Endothelial cell (in vitro differentiated cells): ENCODE data around the gene USP49. TPM values are rescaled to one million over a fixed set of nuclear protein-coding genes. Genes with fewer than 3 reads are reported as not detected.
"Not testable (repeated sequence)": the region's sequence is repeated elsewhere in the genome, so short reads cannot be mapped to it uniquely, and the experiment has no call there.

Source experiments
- DNase-seq: peaks from one replicate; pipeline ENCODE4 v3.0.0; 2021; ENCODE audit warnings: low spot score
- H3K27ac Mint-ChIP-seq: one replicate; pipeline ENCODE4 v1.8.0; 2021; ENCODE audit warnings: mixed read lengths, inconsistent platforms; ENCODE audit not compliant: unreplicated experiment
- H3K27me3 Mint-ChIP-seq: one replicate; pipeline ENCODE4 v1.8.0; 2021; ENCODE audit warnings: mild to moderate bottlenecking, moderate library complexity, mixed read lengths, inconsistent platforms; ENCODE audit not compliant: unreplicated experiment
- H3K36me3 Mint-ChIP-seq: one replicate; pipeline ENCODE4 v1.8.0; 2021; ENCODE audit warnings: mild to moderate bottlenecking, low read depth, mixed read lengths, inconsistent platforms; ENCODE audit not compliant: unreplicated experiment
- H3K4me1 Mint-ChIP-seq: one replicate; pipeline ENCODE4 v1.8.0; 2021; ENCODE audit warnings: mild to moderate bottlenecking, mixed read lengths, inconsistent platforms; ENCODE audit not compliant: unreplicated experiment
- H3K4me3 Mint-ChIP-seq: one replicate; pipeline ENCODE4 v1.8.0; 2021; ENCODE audit warnings: mild to moderate bottlenecking, mixed read lengths, inconsistent platforms; ENCODE audit not compliant: unreplicated experiment
- H3K9me3 Mint-ChIP-seq: one replicate; pipeline ENCODE4 v1.8.0; 2021; ENCODE audit warnings: mixed read lengths, inconsistent platforms; ENCODE audit not compliant: unreplicated experiment
- CTCF ChIP-seq: fragments of 200-600 bp; sonication (generic); IDR thresholded peaks from one replicate; pipeline ENCODE4 v1.5.0; 2021; ENCODE audit warnings: antibody characterized with exemption; ENCODE audit not compliant: unreplicated experiment
- long read RNA-seq: library from polyadenylated mRNA; unstranded; transcript quantifications from one replicate; pipeline ENCODE4 v2.0.0, GENCODE V29; 2020; ENCODE audit not compliant: unreplicated experiment
- total RNA-seq: library from RNA; stranded (reverse); fragmentation: NEBNext Ultra II Directional; extraction: Animal tissue kit (Norgen Biotek cat#: 25700); gene quantifications from one replicate; pipeline ENCODE4 v1.2.1, GENCODE V29; 2021; ENCODE audit not compliant: unreplicated experiment

USP49 gene
- 7.1 TPM for total RNA-seq
- long read RNA-seq: 0 reads

- Mint-ChIP-seq H3K36me3 (no peaks in the 10 kb centered on the region), H3K4me3 (peak within 1 kb of the TSS; percentile 95)
Measured at GRCh38 chr6:41895300-41896233, at the start of gene USP49. TSS of gene USP49 (minus strand) at chr6:41895375. CDS start at chr6:41806983, 88,392 bp downstream.

GRCh38 chr6:41943456-41943855, 48.3 kb upstream of the USP49 start:
- Mint-ChIP-seq H3K9me3 (no peaks in the 10 kb centered on the region), H3K4me1 (peaks cover 29% of the 10 kb centered on the region)

More at GRCh38 chr6:41895300-41896233, at the start of gene USP49:
- peak; percentile 94 for DNase-seq
- H3K27me3 Mint-ChIP-seq: no peaks in the 10 kb centered on the region
- peak within 1 kb of the TSS; percentile 95 for H3K27ac Mint-ChIP-seq
- peaks cover 8% of the 10 kb centered on the region for H3K4me1 Mint-ChIP-seq
- no peaks in the 10 kb centered on the region for H3K9me3 Mint-ChIP-seq
- TF ChIP-seq CTCF: no peak

GRCh38 chr6:41942882-41943281, 47.7 kb upstream of the USP49 start:
- not testable (repeated sequence) for H3K9me3 Mint-ChIP-seq, H3K27ac Mint-ChIP-seq, DNase-seq, H3K4me3 Mint-ChIP-seq, H3K36me3 Mint-ChIP-seq, H3K27me3 Mint-ChIP-seq
- peaks cover 28% of the 10 kb centered on the region for H3K4me1 Mint-ChIP-seq

More at GRCh38 chr6:41943456-41943855, 48.3 kb upstream of the USP49 start:
- no peak for TF ChIP-seq CTCF
- Mint-ChIP-seq H3K27ac (no peak overlapping the region), H3K36me3 (peaks cover 4% of the 10 kb centered on the region), H3K4me3 (no peak overlapping the region), H3K27me3 (peaks cover 6% of the 10 kb centered on the region)
- DNase-seq: no peak

GRCh38 chr6:41942067-41942851, 47.1 kb upstream of the USP49 start:
- no peak for TF ChIP-seq CTCF
- peaks cover 27% of the 10 kb centered on the region for H3K4me1 Mint-ChIP-seq
- DNase-seq: no peak
- H3K27ac Mint-ChIP-seq: peak overlapping the region; percentile 62
- peaks cover 4% of the 10 kb centered on the region for H3K36me3 Mint-ChIP-seq
- H3K9me3 Mint-ChIP-seq: no peaks in the 10 kb centered on the region
- H3K27me3 Mint-ChIP-seq: peaks cover 6% of the 10 kb centered on the region
- H3K4me3 Mint-ChIP-seq: peak overlapping the region; percentile 93

GRCh38 chr6:41941280-41942066, 46.3 kb upstream of the USP49 start, which contains the start of gene CCND3:
TSS of gene CCND3 (minus strand) at chr6:41941808. CDS start at chr6:41941649, 159 bp downstream.
- peaks cover 31% of the 10 kb centered on the region for H3K4me1 Mint-ChIP-seq
- DNase-seq: peak; percentile 76

More at GRCh38 chr6:41941280-41942066, 46.3 kb upstream of the USP49 start, which contains the start of gene CCND3:
- H3K27ac Mint-ChIP-seq: peak within 1 kb of the TSS; percentile 80
- peaks cover 7% of the 10 kb centered on the region for H3K36me3 Mint-ChIP-seq
- H3K27me3 Mint-ChIP-seq: peaks cover 6% of the 10 kb centered on the region
- TF ChIP-seq CTCF: no peak
- H3K9me3 Mint-ChIP-seq: no peaks in the 10 kb centered on the region
- H3K4me3 Mint-ChIP-seq: peak within 1 kb of the TSS; percentile 93
